Smooth muscle cell of bladder (primary cell): ENCODE data around the gene LYG1. TPM values are rescaled to one million over a fixed set of nuclear protein-coding genes. Genes with fewer than 3 reads are reported as not detected.

Experiments used
- total RNA-seq: library from RNA; depleted of rRNA; stranded (reverse); fragments of >200 nt; gene quantifications from 2 replicates; pipeline ENCODE4 v1.2.3, GENCODE V29; 2014

The LYG1 gene
- 0.18 and 0.43 TPM in 2 replicates for total RNA-seq

GRCh38 chr2:99301097-99301496, at the start of gene LYG1:
Gene LYG1 (minus strand): TSS chr2:99301197. CDS start chr2:99295670, 5,527 bp downstream.

GRCh38 chr2:99337113-99338028, 36.4 kb upstream of the LYG1 start, which contains the start of gene EIF5B:
Gene EIF5B (plus strand): TSS chr2:99337389. CDS start chr2:99337555, 166 bp downstream.

GRCh38 chr2:99335911-99336803, 35.2 kb upstream of the LYG1 start, which contains the start of gene TXNDC9:
Gene TXNDC9 (minus strand): TSS chr2:99336333. CDS start chr2:99333210, 3,123 bp downstream.

GRCh38 chr2:99255491-99256318, 45.3 kb downstream of the LYG1 start, which contains the start of gene LYG2:
Gene LYG2 (minus strand): TSS chr2:99255666. CDS start chr2:99254260, 1,406 bp downstream.

Other genes starting within 250 kb of the LYG1 start
- 0.09 TPM in 1 of 2 replicates, not detected in the other for gene C2orf15, start 159.5 kb downstream of the LYG1 start, total RNA-seq
- 3.4 and 4.3 TPM in 2 replicates for gene TSGA10, start 146.3 kb downstream of the LYG1 start, total RNA-seq
- gene LIPT1, start 146.2 kb downstream of the LYG1 start, total RNA-seq, result 4.6 and 6.2 TPM in 2 replicates
- 22.2 and 25.7 TPM in 2 replicates for gene MITD1, start 120.1 kb downstream of the LYG1 start, total RNA-seq
- gene MRPL30, start 120.0 kb downstream of the LYG1 start, total RNA-seq, result 28.4 and 38.1 TPM in 2 replicates
- not detected in 2 replicates for gene LYG2, start 45.5 kb downstream of the LYG1 start, total RNA-seq
- gene TXNDC9, start 35.1 kb upstream of the LYG1 start, total RNA-seq, result 38.9 and 45.1 TPM in 2 replicates
- 13.8 and 20.6 TPM in 2 replicates for gene EIF5B, start 36.2 kb upstream of the LYG1 start, total RNA-seq
- gene REV1, start 188.8 kb upstream of the LYG1 start, total RNA-seq, result 21.3 and 27.9 TPM in 2 replicates